Neural progenitor cell (in vitro differentiated cells): ENCODE measurements around the gene ZSWIM6. TPM values are rescaled to one million over a fixed set of nuclear protein-coding genes. Genes with fewer than 3 reads are reported as not detected.

Source experiments
- DNase-seq: peaks from one replicate; pipeline ENCODE4 v3.0.0-alpha.2; 2016; ENCODE audit warnings: low spot score
- H2AFZ ChIP-seq: fragments of 200-600 bp; sonication (generic); replicated peaks from 2 replicates; pipeline ENCODE4 v1.6.1; 2016; ENCODE audit warnings: antibody characterized with exemption
- H3F3A ChIP-seq: fragments of 200-600 bp; sonication (generic); 2 replicates; pipeline ENCODE4 v1.6.1; 2016; ENCODE audit warnings: antibody characterized with exemption, low read depth
- H3K27ac ChIP-seq: fragments of 200-600 bp; sonication (generic); 2 replicates; pipeline ENCODE4 v1.5.1; 2016; ENCODE audit warnings: mild to moderate bottlenecking
- H3K27me3 ChIP-seq: fragments of 200-600 bp; sonication (generic); 2 replicates; pipeline ENCODE4 v1.6.1; 2016; ENCODE audit warnings: mild to moderate bottlenecking, moderate library complexity
- H3K36me3 ChIP-seq: fragments of 200-600 bp; sonication (generic); 2 replicates; pipeline ENCODE4 v1.5.1; 2016
- H3K4me1 ChIP-seq: fragments of 200-600 bp; sonication (generic); 2 replicates; pipeline ENCODE4 v1.6.1; 2016; ENCODE audit warnings: mixed run types
- H3K4me2 ChIP-seq: fragments of 200-600 bp; sonication (generic); 2 replicates; pipeline ENCODE4 v1.6.1; 2016
- H3K4me3 ChIP-seq: fragments of 200-600 bp; sonication (generic); 2 replicates; pipeline ENCODE4 v1.5.1; 2016
- H3K79me2 ChIP-seq: fragments of 200-600 bp; sonication (generic); 2 replicates; pipeline ENCODE4 v1.6.1; 2016; ENCODE audit warnings: low read depth
- H3K9ac ChIP-seq: fragments of 200-600 bp; sonication (generic); 2 replicates; pipeline ENCODE4 v1.6.1; 2016
- H3K9me3 ChIP-seq: fragments of 200-600 bp; sonication (generic); 2 replicates; pipeline ENCODE4 v1.5.1; 2016; ENCODE audit warnings: low read depth
- H4K20me1 ChIP-seq: fragments of 200-600 bp; sonication (generic); 2 replicates; pipeline ENCODE4 v1.6.1; 2016; ENCODE audit warnings: low read depth
- H3K27ac Mint-ChIP-seq: 3 replicates; pipeline ENCODE4 v1.8.0; 2021; ENCODE audit warnings: mixed read lengths
- H3K27me3 Mint-ChIP-seq: 2 replicates; pipeline ENCODE4 v1.8.0; 2022; ENCODE audit warnings: low read depth, mild to moderate bottlenecking, inconsistent platforms, moderate library complexity, mixed read lengths; ENCODE audit not compliant: insufficient read depth
- H3K36me3 Mint-ChIP-seq: 3 replicates; pipeline ENCODE4 v1.8.0; 2021; ENCODE audit warnings: mixed read lengths
- H3K4me1 Mint-ChIP-seq: 3 replicates; pipeline ENCODE4 v1.8.0; 2021; ENCODE audit warnings: mixed read lengths
- H3K4me3 Mint-ChIP-seq: 3 replicates; pipeline ENCODE4 v1.8.0; 2021; ENCODE audit warnings: mild to moderate bottlenecking, moderate library complexity, mixed read lengths
- H3K9me3 Mint-ChIP-seq: 3 replicates; pipeline ENCODE4 v1.8.0; 2020; ENCODE audit warnings: mixed read lengths
- EZH2 ChIP-seq: fragments of 200-600 bp; sonication (generic); IDR thresholded peaks from 2 replicates; pipeline ENCODE4 v1.6.1; 2017; ENCODE audit warnings: antibody characterized with exemption, mild to moderate bottlenecking, moderate library complexity
- EZH2phosphoT487 ChIP-seq: fragments of 200-600 bp; sonication (generic); IDR thresholded peaks from 2 replicates; pipeline ENCODE4 v1.6.1; 2017; ENCODE audit warnings: antibody characterized with exemption
- total RNA-seq: library from RNA; depleted of rRNA; stranded (reverse); fragments of >200 nt; gene quantifications from 2 replicates; pipeline ENCODE4 v1.2.3, GENCODE V29; 2015; ENCODE audit warnings: low replicate concordance
- TF ChIP-seq, protein P1 (sequence below): fragments of 200-600 bp; sonication (generic); IDR thresholded peaks from 2 replicates; pipeline ENCODE4 v1.5.1; 2017; ENCODE audit warnings: antibody characterized with exemption, mild to moderate bottlenecking

The ZSWIM6 gene
- total RNA-seq, 1 donor from 2014 or later: 32.2 TPM

DNA sequence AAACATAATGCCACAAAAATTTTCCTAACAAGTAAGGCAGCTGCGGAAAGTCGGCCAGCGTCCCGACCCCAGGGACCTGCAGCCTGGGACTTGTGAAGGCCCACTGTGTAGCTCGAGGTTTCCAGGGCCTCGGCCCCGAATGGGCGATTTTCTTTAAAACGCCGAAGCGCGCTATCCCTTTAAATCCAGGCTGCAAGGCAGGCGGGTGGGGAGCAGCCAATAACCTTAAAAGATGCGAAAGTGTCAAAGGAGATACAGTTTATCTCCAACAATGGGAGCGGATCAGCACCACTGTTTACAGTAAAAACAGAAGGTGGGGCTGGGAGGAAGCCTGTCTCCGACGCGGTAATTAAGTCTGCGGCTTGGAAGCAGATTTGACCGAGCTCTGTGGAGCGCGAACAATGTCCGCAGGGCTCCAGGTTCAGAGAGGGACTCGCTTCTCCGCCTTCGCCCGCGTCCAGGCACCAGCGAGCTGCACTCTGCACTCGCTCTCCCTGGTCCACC, 1.7 kb upstream of the ZSWIM6 start:
- Histone ChIP-seq H3K9ac (peak overlapping the region; percentile 60), H3K27me3 (peaks cover 40% of the 10 kb centered on the region), H4K20me1 (peaks cover 52% of the 10 kb centered on the region), H3K4me1 (peaks cover 28% of the 10 kb centered on the region), H3K36me3 (no peaks in the 10 kb centered on the region), H3K79me2 (peaks cover 27% of the 10 kb centered on the region), H3K9me3 (no peaks in the 10 kb centered on the region), H3K27ac (no peak overlapping the region), H2AFZ (peak overlapping the region; percentile 68), H3K4me3 (peak overlapping the region; percentile 90), H3K4me2 (peak overlapping the region; percentile 74), H3F3A (peaks cover 55% of the 10 kb centered on the region)
- H3K27me3 Mint-ChIP-seq: peaks cover 14% of the 10 kb centered on the region
- peaks cover 37% of the 10 kb centered on the region for H3K4me1 Mint-ChIP-seq
- DNase-seq: peak; percentile 77
- H3K27ac Mint-ChIP-seq: peak overlapping the region; percentile 97
- peak overlapping the region; percentile 98 for H3K4me3 Mint-ChIP-seq
- H3K9me3 Mint-ChIP-seq: peaks cover 4% of the 10 kb centered on the region
- H3K36me3 Mint-ChIP-seq: peaks cover 3% of the 10 kb centered on the region
- TF ChIP-seq EZH2phosphoT487: no peak
- no peak for TF ChIP-seq EZH2
- TF ChIP-seq, protein P1, sequence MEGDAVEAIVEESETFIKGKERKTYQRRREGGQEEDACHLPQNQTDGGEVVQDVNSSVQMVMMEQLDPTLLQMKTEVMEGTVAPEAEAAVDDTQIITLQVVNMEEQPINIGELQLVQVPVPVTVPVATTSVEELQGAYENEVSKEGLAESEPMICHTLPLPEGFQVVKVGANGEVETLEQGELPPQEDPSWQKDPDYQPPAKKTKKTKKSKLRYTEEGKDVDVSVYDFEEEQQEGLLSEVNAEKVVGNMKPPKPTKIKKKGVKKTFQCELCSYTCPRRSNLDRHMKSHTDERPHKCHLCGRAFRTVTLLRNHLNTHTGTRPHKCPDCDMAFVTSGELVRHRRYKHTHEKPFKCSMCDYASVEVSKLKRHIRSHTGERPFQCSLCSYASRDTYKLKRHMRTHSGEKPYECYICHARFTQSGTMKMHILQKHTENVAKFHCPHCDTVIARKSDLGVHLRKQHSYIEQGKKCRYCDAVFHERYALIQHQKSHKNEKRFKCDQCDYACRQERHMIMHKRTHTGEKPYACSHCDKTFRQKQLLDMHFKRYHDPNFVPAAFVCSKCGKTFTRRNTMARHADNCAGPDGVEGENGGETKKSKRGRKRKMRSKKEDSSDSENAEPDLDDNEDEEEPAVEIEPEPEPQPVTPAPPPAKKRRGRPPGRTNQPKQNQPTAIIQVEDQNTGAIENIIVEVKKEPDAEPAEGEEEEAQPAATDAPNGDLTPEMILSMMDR: no peak

DNA sequence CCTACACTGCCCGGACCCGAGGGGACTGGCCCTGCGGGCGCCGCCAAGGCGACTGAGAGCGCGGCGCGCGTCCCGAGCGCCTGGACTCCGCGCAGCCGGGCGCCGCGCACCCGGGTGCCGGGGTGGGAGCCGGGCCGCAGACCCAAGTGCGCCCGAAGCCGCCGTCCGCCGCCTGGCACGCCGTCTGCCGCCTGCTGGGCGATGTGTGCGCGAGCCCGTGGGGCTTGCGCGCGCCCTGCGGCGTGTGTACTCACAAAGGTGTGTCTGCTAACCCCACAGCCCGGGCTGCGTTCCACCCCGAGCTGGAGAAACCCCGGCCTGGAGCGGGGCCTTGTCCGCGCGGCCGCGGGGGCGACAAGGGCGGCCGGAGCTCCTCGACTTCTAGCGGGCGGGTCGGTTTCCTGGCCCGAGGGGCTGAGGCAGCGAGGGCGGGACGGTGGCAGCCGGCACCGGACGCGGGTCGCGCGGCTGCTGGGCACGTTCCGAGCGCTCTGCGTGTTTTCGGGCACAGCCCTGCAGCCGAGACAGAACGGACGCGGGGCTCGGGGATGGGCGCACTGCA, 1.1 kb upstream of the ZSWIM6 start:
- Mint-ChIP-seq H3K27me3 (peaks cover 14% of the 10 kb centered on the region), H3K27ac (no peak overlapping the region)
- TF ChIP-seq EZH2 (peak; percentile 44), EZH2phosphoT487 (no peak)
- TF ChIP-seq, protein P1: peak; percentile 33

DNA sequence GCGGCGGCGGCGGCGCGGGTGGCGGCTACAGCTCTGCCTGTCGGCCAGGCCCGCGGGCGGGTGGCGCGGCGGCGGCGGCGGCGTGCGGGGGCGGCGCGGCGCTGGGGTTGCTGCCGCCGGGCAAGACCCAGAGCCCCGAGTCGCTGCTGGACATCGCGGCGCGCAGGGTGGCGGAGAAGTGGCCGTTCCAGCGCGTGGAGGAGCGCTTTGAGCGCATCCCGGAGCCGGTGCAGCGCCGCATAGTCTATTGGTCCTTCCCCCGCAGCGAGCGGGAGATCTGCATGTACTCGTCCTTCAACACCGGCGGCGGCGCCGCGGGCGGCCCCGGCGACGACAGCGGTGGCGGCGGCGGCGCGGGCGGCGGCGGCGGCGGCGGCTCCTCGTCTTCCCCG, 296 bp downstream of the ZSWIM6 start:
- H3K4me1 ChIP-seq: peaks cover 31% of the 10 kb centered on the region
- peaks cover 56% of the 10 kb centered on the region for H3F3A ChIP-seq
- H3K4me2 ChIP-seq: no peak overlapping the region
- H3K27ac ChIP-seq: no peak overlapping the region
- H3K9me3 Mint-ChIP-seq: peaks cover 13% of the 10 kb centered on the region
- no peak overlapping the region for H3K27ac Mint-ChIP-seq
- H3K4me3 ChIP-seq: peak overlapping the region; percentile 56
- H3K9ac ChIP-seq: no peak overlapping the region
- no peaks in the 10 kb centered on the region for H3K36me3 ChIP-seq
- H3K4me1 Mint-ChIP-seq: peaks cover 46% of the 10 kb centered on the region
- peaks cover 15% of the 10 kb centered on the region for H3K27me3 Mint-ChIP-seq
- peaks cover 17% of the 10 kb centered on the region for H3K36me3 Mint-ChIP-seq
- H3K27me3 ChIP-seq: peaks cover 25% of the 10 kb centered on the region
- peak; percentile 79 for DNase-seq
- H3K9me3 ChIP-seq: no peaks in the 10 kb centered on the region
- TF ChIP-seq, protein P1: no peak
- TF ChIP-seq EZH2 (no peak), EZH2phosphoT487 (no peak)
- H3K4me3 Mint-ChIP-seq: peak overlapping the region; percentile 94
- peaks cover 46% of the 10 kb centered on the region for H3K79me2 ChIP-seq
- H4K20me1 ChIP-seq: peaks cover 71% of the 10 kb centered on the region
- no peak overlapping the region for H2AFZ ChIP-seq

More for the DNA sequence above, 1.1 kb upstream of the ZSWIM6 start:
- peaks cover 4% of the 10 kb centered on the region for H3K9me3 Mint-ChIP-seq
- H3K27ac ChIP-seq: peak overlapping the region; percentile 82
- DNase-seq: peak; percentile 73
- peaks cover 32% of the 10 kb centered on the region for H3K79me2 ChIP-seq
- H3K9ac ChIP-seq: peak overlapping the region; percentile 60
- peaks cover 40% of the 10 kb centered on the region for H3K27me3 ChIP-seq
- H3K4me3 ChIP-seq: peak overlapping the region; percentile 90
- H3K4me1 Mint-ChIP-seq: peaks cover 43% of the 10 kb centered on the region
- peak overlapping the region; percentile 68 for H2AFZ ChIP-seq
- H3K36me3 ChIP-seq: no peaks in the 10 kb centered on the region
- H4K20me1 ChIP-seq: peaks cover 57% of the 10 kb centered on the region
- H3K36me3 Mint-ChIP-seq: peaks cover 4% of the 10 kb centered on the region
- H3K4me1 ChIP-seq: peaks cover 31% of the 10 kb centered on the region
- peaks cover 56% of the 10 kb centered on the region for H3F3A ChIP-seq
- H3K9me3 ChIP-seq: no peaks in the 10 kb centered on the region
- peak overlapping the region; percentile 98 for H3K4me3 Mint-ChIP-seq
- H3K4me2 ChIP-seq: peak overlapping the region; percentile 74
